ENCODE measurements around the gene ARHGAP24.

DNA sequence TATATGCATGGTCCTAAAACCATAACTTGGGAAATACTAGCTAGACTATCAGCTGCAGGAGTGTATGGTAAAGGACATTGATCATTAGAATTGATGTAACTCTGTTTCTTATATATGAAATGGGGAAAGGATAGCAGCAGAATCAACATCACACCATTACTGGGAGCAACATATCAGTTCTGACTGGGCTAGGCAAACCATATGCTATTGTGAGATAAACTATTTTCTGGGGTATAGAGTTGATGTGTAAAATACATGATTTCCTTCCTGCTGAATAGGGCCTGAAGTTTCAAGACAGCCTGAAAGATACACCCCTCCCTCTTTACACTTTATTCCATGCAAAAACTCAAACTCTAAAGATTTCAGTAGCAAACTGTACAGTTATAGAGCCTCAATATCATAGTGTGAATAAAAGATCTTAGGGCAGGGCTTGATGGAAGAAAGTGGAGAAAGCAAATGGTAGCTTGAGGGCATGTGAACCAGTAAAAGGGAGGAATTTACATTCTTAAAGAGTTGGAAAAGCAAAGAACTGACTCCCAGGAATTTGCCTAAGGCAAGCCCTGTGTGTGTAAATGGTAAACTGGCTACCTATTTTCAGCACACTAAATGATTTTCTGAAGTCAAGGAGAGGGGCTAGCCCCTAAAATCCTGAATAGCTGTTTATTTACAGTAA, 480.8 kb downstream of the ARHGAP24 start:
- TF ChIP-seq NFIC (IDR thresholded peaks at IDR 0.05) (no peak), CEBPB (IDR thresholded peaks at IDR 0.05) (no peak)
- TF ChIP-seq, protein P1, sequence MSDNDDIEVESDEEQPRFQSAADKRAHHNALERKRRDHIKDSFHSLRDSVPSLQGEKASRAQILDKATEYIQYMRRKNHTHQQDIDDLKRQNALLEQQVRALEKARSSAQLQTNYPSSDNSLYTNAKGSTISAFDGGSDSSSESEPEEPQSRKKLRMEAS (IDR thresholded peaks at IDR 0.05) = no peak
- TF ChIP-seq, protein P2, sequence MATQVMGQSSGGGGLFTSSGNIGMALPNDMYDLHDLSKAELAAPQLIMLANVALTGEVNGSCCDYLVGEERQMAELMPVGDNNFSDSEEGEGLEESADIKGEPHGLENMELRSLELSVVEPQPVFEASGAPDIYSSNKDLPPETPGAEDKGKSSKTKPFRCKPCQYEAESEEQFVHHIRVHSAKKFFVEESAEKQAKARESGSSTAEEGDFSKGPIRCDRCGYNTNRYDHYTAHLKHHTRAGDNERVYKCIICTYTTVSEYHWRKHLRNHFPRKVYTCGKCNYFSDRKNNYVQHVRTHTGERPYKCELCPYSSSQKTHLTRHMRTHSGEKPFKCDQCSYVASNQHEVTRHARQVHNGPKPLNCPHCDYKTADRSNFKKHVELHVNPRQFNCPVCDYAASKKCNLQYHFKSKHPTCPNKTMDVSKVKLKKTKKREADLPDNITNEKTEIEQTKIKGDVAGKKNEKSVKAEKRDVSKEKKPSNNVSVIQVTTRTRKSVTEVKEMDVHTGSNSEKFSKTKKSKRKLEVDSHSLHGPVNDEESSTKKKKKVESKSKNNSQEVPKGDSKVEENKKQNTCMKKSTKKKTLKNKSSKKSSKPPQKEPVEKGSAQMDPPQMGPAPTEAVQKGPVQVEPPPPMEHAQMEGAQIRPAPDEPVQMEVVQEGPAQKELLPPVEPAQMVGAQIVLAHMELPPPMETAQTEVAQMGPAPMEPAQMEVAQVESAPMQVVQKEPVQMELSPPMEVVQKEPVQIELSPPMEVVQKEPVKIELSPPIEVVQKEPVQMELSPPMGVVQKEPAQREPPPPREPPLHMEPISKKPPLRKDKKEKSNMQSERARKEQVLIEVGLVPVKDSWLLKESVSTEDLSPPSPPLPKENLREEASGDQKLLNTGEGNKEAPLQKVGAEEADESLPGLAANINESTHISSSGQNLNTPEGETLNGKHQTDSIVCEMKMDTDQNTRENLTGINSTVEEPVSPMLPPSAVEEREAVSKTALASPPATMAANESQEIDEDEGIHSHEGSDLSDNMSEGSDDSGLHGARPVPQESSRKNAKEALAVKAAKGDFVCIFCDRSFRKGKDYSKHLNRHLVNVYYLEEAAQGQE (IDR thresholded peaks at IDR 0.05; ENCODE audit: low read depth) = no peak
